Lower leg skin (tissue), 4 donors: ENCODE data around the gene RAD1. TPM values are rescaled to one million over a fixed set of nuclear protein-coding genes. Genes with fewer than 3 reads are reported as not detected.
A peak's percentile ranks its signal among the peaks of the same experiment; 100 is the strongest.

Experiments
- DNase-seq, 2 donors: peaks; one replicate each; pipeline ENCODE4 v3.0.0-alpha.2; 2019; ENCODE audit warnings: low spot score in 2 of 2
- H3K4me3 ChIP-seq: fragments of 200-600 bp; sonication (generic); 2 replicates; pipeline ENCODE4 v1.5.1; 2017; ENCODE audit warnings: mild to moderate bottlenecking, low read depth; ENCODE audit not compliant: poor library complexity, severe bottlenecking
- CTCF ChIP-seq, 3 donors: fragments of 450-650 bp; IDR thresholded peaks; one replicate each; pipeline ENCODE4 v1.5.1; 2016; ENCODE audit warnings: antibody characterized with exemption in 3 of 3, mild to moderate bottlenecking in 3 of 3, moderate library complexity in 2 of 3
- POLR2A ChIP-seq, 2 donors: fragments of 450-650 bp; IDR thresholded peaks; one replicate each; pipeline ENCODE4 v1.6.1; 2016 to 2017; ENCODE audit warnings: antibody characterized with exemption in 2 of 2, mild to moderate bottlenecking in 1 of 2, moderate library complexity in 1 of 2
- WGBS, 2 donors: methylation state at CpG; one replicate each; pipeline ENCODE4 v1.1.5; 2018; 5-methylcytosine and 5-hydroxymethylcytosine counted together
- intact Hi-C: fragments of 100-400 bp; cut with DNase I; formaldehyde crosslinking; loops from one replicate; pipeline ENCODE4 v1.15.0; 2023; ENCODE audit warnings: low total_unique reads
- total RNA-seq, 4 donors: library from RNA; depleted of rRNA; stranded (reverse); fragments of >200 nt; gene quantifications; one replicate each; pipeline ENCODE4 v1.1.0, GENCODE V29; 2016

Gene RAD1
- total RNA-seq, 4 donors from 2014 or later, result 10.6 to 27.0 (median 14.6) TPM

- WGBS, 2 donors, result 89 to 91% methylated on average over 2 of the region's 2 CpGs
- no peak overlapping the region for H3K4me3 ChIP-seq
- DNase-seq, result no peak
- intact Hi-C loops, result no loop called here
- TF ChIP-seq POLR2A (IDR thresholded peaks at IDR 0.05), result no peak
- TF ChIP-seq CTCF (IDR thresholded peaks at IDR 0.05), result no peak
These were observed 9.7 kb downstream of the RAD1 start for GRCh38 chr5:34905564-34905963.

- intact Hi-C loops, result no loop called here
- no peak overlapping the region for H3K4me3 ChIP-seq
- no peak for DNase-seq
- 48 to 81% methylated on average over 1 of the region's 1 CpG for WGBS, 2 donors
- TF ChIP-seq POLR2A (IDR thresholded peaks at IDR 0.05), result no peak
- TF ChIP-seq CTCF (IDR thresholded peaks at IDR 0.05), result no peak
These were observed 12.0 kb downstream of the RAD1 start for GRCh38 chr5:34903260-34903659.

- no peak overlapping the region for H3K4me3 ChIP-seq
- 92 to 93% methylated on average over 6 of the region's 6 CpGs for WGBS, 2 donors
- DNase-seq, result no peak
- intact Hi-C loops, result no loop called here
- TF ChIP-seq CTCF (IDR thresholded peaks at IDR 0.05) (no peak), POLR2A (IDR thresholded peaks at IDR 0.05) (no peak)
These were observed 14.7 kb downstream of the RAD1 start for GRCh38 chr5:34900652-34901051.

GRCh38 chr5:34899066-34899465 lies 16.2 kb downstream of the RAD1 start:
- DNase-seq, result no peak
- no peak overlapping the region for H3K4me3 ChIP-seq
- WGBS, 2 donors, result 78 to 92% methylated on average over 2 of the region's 2 CpGs
- TF ChIP-seq CTCF (IDR thresholded peaks at IDR 0.05) (no peak), POLR2A (IDR thresholded peaks at IDR 0.05) (no peak)
- intact Hi-C loops, result loop anchor here (5.0 kb wide), 2 partner anchors 382 to 412 kb away; no protein-coding TSS in a partner anchor

- DNase-seq, result peak in 1 of 2 donors; percentile 52
- peak in 1 of 3 donors; percentile 73 for TF ChIP-seq CTCF (IDR thresholded peaks at IDR 0.05)
- no peak for TF ChIP-seq POLR2A (IDR thresholded peaks at IDR 0.05)
- intact Hi-C loops, result loop anchor here (5.0 kb wide), 2 partner anchors 381 to 411 kb away; no protein-coding TSS in a partner anchor
- 1 to 2% methylated on average over 3 of the region's 3 CpGs for WGBS, 2 donors
- H3K4me3 ChIP-seq, result no peak overlapping the region
These were observed 16.9 kb downstream of the RAD1 start for GRCh38 chr5:34898258-34898895.

- intact Hi-C loops, result loop anchor here (5.0 kb wide), 2 partner anchors 380 to 410 kb away; no protein-coding TSS in a partner anchor
- no peak for TF ChIP-seq POLR2A (IDR thresholded peaks at IDR 0.05)
- no peak for TF ChIP-seq CTCF (IDR thresholded peaks at IDR 0.05)
- no peak overlapping the region for H3K4me3 ChIP-seq
- no peak for DNase-seq
These were observed 17.7 kb downstream of the RAD1 start for GRCh38 chr5:34897646-34898045.
